Activated CD8-positive, alpha-beta memory T cell treated with anti-CD3 and anti-CD28 coated beads, Interleukin-2, amount 50 U/mL, for 48 hours (primary cell): ENCODE results near the gene NFU1.
"Not testable (repeated sequence)": the region's sequence is repeated elsewhere in the genome, so short reads cannot be mapped to it uniquely, and the experiment has no call there.

Source experiments
- DNase-seq: peaks from one replicate; pipeline ENCODE4 v3.0.0-alpha.2; 2020

NFU1 gene

GRCh38 chr2:69386360-69386759 lies 50.9 kb downstream of the NFU1 start:
- DNase-seq: no peak

GRCh38 chr2:69385443-69386151 lies 51.6 kb downstream of the NFU1 start:
- no peak for DNase-seq

- no peak for DNase-seq
Observed at GRCh38 chr2:69384618-69385081, 52.6 kb downstream of the NFU1 start.

- no peak for DNase-seq
Observed at GRCh38 chr2:69383176-69383812, 53.9 kb downstream of the NFU1 start.

GRCh38 chr2:69382547-69382946 lies 54.7 kb downstream of the NFU1 start:
- no peak for DNase-seq

- no peak for DNase-seq
Observed at GRCh38 chr2:69381337-69381737, 55.9 kb downstream of the NFU1 start.

- no peak for DNase-seq
Observed at GRCh38 chr2:69380072-69380917, 56.9 kb downstream of the NFU1 start.

GRCh38 chr2:69376403-69376802 lies 60.8 kb downstream of the NFU1 start:
- DNase-seq: no peak

- no peak for DNase-seq
Observed at GRCh38 chr2:69375494-69376353, 61.5 kb downstream of the NFU1 start.

GRCh38 chr2:69372767-69373166 lies 64.5 kb downstream of the NFU1 start:
- no peak for DNase-seq

GRCh38 chr2:69369802-69370201 lies 67.4 kb downstream of the NFU1 start:
- no peak for DNase-seq

GRCh38 chr2:69368588-69368987 lies 68.6 kb downstream of the NFU1 start:
- DNase-seq: no peak

GRCh38 chr2:69359371-69359770 lies 77.9 kb downstream of the NFU1 start:
- no peak for DNase-seq

GRCh38 chr2:69358914-69359313 lies 78.3 kb downstream of the NFU1 start:
- no peak for DNase-seq

GRCh38 chr2:69356471-69356870 lies 80.8 kb downstream of the NFU1 start:
- DNase-seq: no peak

- not testable (repeated sequence) for DNase-seq
Observed at GRCh38 chr2:69354976-69355375, 82.3 kb downstream of the NFU1 start.

- no peak for DNase-seq
Observed at GRCh38 chr2:69353360-69353759, 83.9 kb downstream of the NFU1 start.

GRCh38 chr2:69348781-69349180 lies 88.5 kb downstream of the NFU1 start:
- DNase-seq: no peak
